ENCODE data around the gene LRP6.

GRCh38 chr12:12266873-12267741, at the start of gene LRP6:
- peak; percentile 78 to 84 (median 80) for TF ChIP-seq POLR2A (IDR thresholded peaks at IDR 0.05)
- TF ChIP-seq, protein P1, sequence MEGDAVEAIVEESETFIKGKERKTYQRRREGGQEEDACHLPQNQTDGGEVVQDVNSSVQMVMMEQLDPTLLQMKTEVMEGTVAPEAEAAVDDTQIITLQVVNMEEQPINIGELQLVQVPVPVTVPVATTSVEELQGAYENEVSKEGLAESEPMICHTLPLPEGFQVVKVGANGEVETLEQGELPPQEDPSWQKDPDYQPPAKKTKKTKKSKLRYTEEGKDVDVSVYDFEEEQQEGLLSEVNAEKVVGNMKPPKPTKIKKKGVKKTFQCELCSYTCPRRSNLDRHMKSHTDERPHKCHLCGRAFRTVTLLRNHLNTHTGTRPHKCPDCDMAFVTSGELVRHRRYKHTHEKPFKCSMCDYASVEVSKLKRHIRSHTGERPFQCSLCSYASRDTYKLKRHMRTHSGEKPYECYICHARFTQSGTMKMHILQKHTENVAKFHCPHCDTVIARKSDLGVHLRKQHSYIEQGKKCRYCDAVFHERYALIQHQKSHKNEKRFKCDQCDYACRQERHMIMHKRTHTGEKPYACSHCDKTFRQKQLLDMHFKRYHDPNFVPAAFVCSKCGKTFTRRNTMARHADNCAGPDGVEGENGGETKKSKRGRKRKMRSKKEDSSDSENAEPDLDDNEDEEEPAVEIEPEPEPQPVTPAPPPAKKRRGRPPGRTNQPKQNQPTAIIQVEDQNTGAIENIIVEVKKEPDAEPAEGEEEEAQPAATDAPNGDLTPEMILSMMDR (IDR thresholded peaks at IDR 0.05) = peak in 3 of 7 experiments; percentile 14 to 35 (median 27)
